ENCODE measurements around the gene OIT3. TPM values are rescaled to one million over a fixed set of nuclear protein-coding genes. Genes with fewer than 3 reads are reported as not detected.

The OIT3 gene
- total and polyA plus RNA-seq, 2 of the 4 experiments (the other 2 are of a cell fraction) = not detected

- H3K14ac ChIP-seq (replicated peaks; ENCODE audit: low read depth, low read length) = no peak overlapping the region
- intact Hi-C loops (cut with micrococcal nuclease) = no loop called here
- no peak overlapping the region for H2AFZ ChIP-seq (replicated peaks; ENCODE audit: low read length, poor library complexity)
- ChIA-PET CTCF (no interaction called here), POLR2A (ENCODE audit: unreplicated experiment) (no interaction called here)
- no peak for ATAC-seq (ENCODE audit: low read depth)
- no peak overlapping the region for H3K56ac ChIP-seq (ENCODE audit: extremely low read depth, insufficient read depth, low read length)
- H2BK20ac ChIP-seq (ENCODE audit: low read depth, low read length) = no peak overlapping the region
- no peak overlapping the region for H2AK5ac ChIP-seq (ENCODE audit: low read depth, low read length)
- peaks cover 3% of the 10 kb centered on the region; the same call in 1 of the 2 replicates for H3K36me3 ChIP-seq (ENCODE audit: control insufficient read depth, insufficient read depth, low read length)
- no peak overlapping the region for H3K4me3 ChIP-seq (ENCODE audit: insufficient read depth, low read depth, low read length)
- H4K91ac ChIP-seq (ENCODE audit: insufficient read depth, low read depth, low read length) = no peak overlapping the region
- H3K4me2 ChIP-seq (ENCODE audit: low read depth, low read length) = no peak overlapping the region
- no peak overlapping the region for H3K27ac ChIP-seq (ENCODE audit: insufficient read depth, low read length)
- H3K9me3 ChIP-seq (ENCODE audit: control insufficient read depth, insufficient read depth, low read length) = peaks cover 3% of the 10 kb centered on the region
- H2BK5ac ChIP-seq (ENCODE audit: low read depth, low read length, poor library complexity, severe bottlenecking) = no peak overlapping the region
- H2AK9ac ChIP-seq (replicated peaks; ENCODE audit: low read depth, low read length, poor library complexity) = no peak overlapping the region
- no TSS peak for BruUV-seq (replicated peaks)
- H3K23ac ChIP-seq (ENCODE audit: low read depth, low read length) = no peak overlapping the region
- H3K79me1 ChIP-seq (ENCODE audit: low read depth in 1 of 2, low read length in 2 of 2) = peaks cover 12 to 13% of the 10 kb centered on the region in 2 experiments
- no peaks in the 10 kb centered on the region for H3K9me1 ChIP-seq (ENCODE audit: insufficient read depth, low read length)
- no peak overlapping the region for H2BK15ac ChIP-seq (ENCODE audit: low read depth, low read length)
- 100% methylated on average over 1 of the region's 2 CpGs; no CpG with 5 or more reads in 1 of the 2 experiments for WGBS, 2 experiments (ENCODE audit: extremely low coverage in 2 of 2, insufficient read length in 1 of 2)
- in situ Hi-C loops (cut with MboI; ENCODE audit: low sequenced_read_pairs) = no loop called here
- H3K4me1 ChIP-seq (ENCODE audit: control insufficient read depth, insufficient read depth, low read length) = no peaks in the 10 kb centered on the region
- H4K8ac ChIP-seq (ENCODE audit: low read depth in 2 of 2, low read length in 2 of 2) = no peak overlapping the region
- peaks cover 3% of the 10 kb centered on the region; the same call in 1 of the 2 replicates for H4K20me1 ChIP-seq (ENCODE audit: insufficient read depth, low read length)
- H4K5ac ChIP-seq (ENCODE audit: low read depth, low read length) = no peak overlapping the region
- no peak overlapping the region for H3K4ac ChIP-seq (ENCODE audit: low read depth, low read length)
- no peak overlapping the region for H2BK120ac ChIP-seq (ENCODE audit: low read depth, low read length)
- no peaks in the 10 kb centered on the region for H3K27me3 ChIP-seq (ENCODE audit: control insufficient read depth, insufficient read depth, low read length)
- no peak overlapping the region for H3K18ac ChIP-seq (ENCODE audit: low read depth, low read length)
- TF ChIP-seq FOS (IDR thresholded peaks at IDR 0.05; ENCODE audit: low read depth, low read length) (no peak), CEBPB (IDR thresholded peaks at IDR 0.05; ENCODE audit: low read depth, low read length) (no peak), RCOR1 (IDR thresholded peaks at IDR 0.05; ENCODE audit: insufficient replicate concordance, low read length) (no peak), BHLHE40 (IDR thresholded peaks at IDR 0.05; ENCODE audit: low read depth, low read length) (no peak), MAZ (IDR thresholded peaks at IDR 0.05; ENCODE audit: borderline replicate concordance, low read depth, low read length) (no peak), MAFK (IDR thresholded peaks at IDR 0.05; ENCODE audit: low read depth, low read length) (no peak), RAD21 (IDR thresholded peaks at IDR 0.05; ENCODE audit: low read length) (no peak), MXI1 (IDR thresholded peaks at IDR 0.05; ENCODE audit: borderline replicate concordance, low read depth, low read length) (no peak), RFX5 (IDR thresholded peaks at IDR 0.05; ENCODE audit: low read depth, low read length) (no peak), SMC3 (IDR thresholded peaks at IDR 0.05; ENCODE audit: low read depth, low read length) (no peak), POLR2A (IDR thresholded peaks at IDR 0.05; ENCODE audit: low read depth, low read length) (no peak), NFE2L2 (IDR thresholded peaks at IDR 0.05; ENCODE audit: low read depth, low read length) (no peak)
- TF ChIP-seq, protein P1, sequence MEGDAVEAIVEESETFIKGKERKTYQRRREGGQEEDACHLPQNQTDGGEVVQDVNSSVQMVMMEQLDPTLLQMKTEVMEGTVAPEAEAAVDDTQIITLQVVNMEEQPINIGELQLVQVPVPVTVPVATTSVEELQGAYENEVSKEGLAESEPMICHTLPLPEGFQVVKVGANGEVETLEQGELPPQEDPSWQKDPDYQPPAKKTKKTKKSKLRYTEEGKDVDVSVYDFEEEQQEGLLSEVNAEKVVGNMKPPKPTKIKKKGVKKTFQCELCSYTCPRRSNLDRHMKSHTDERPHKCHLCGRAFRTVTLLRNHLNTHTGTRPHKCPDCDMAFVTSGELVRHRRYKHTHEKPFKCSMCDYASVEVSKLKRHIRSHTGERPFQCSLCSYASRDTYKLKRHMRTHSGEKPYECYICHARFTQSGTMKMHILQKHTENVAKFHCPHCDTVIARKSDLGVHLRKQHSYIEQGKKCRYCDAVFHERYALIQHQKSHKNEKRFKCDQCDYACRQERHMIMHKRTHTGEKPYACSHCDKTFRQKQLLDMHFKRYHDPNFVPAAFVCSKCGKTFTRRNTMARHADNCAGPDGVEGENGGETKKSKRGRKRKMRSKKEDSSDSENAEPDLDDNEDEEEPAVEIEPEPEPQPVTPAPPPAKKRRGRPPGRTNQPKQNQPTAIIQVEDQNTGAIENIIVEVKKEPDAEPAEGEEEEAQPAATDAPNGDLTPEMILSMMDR (conservative IDR thresholded peaks at IDR 0.05; ENCODE audit: low read depth, low read length) = no peak
- TF ChIP-seq, protein P2, sequence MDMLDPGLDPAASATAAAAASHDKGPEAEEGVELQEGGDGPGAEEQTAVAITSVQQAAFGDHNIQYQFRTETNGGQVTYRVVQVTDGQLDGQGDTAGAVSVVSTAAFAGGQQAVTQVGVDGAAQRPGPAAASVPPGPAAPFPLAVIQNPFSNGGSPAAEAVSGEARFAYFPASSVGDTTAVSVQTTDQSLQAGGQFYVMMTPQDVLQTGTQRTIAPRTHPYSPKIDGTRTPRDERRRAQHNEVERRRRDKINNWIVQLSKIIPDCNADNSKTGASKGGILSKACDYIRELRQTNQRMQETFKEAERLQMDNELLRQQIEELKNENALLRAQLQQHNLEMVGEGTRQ (IDR thresholded peaks at IDR 0.05; ENCODE audit: low read depth, low read length) = no peak
- no peak overlapping the region for H3K9ac ChIP-seq (ENCODE audit: low read depth, low read length)
- DNase-seq = no peak
- dilution Hi-C loops (cut with HindIII; ENCODE audit: low sequenced_read_pairs, unreplicated experiment) = no loop called here
Measured at GRCh38 chr10:72852508-72852907, 41.0 kb upstream of the OIT3 start.
